DMS 273 (cell line): ENCODE data around the gene REEP3.
A peak's percentile ranks its signal among the peaks of the same experiment; 100 is the strongest.
"Not testable (repeated sequence)": the region's sequence is repeated elsewhere in the genome, so short reads cannot be mapped to it uniquely, and the experiment has no call there.

Source experiments
- DNase-seq: peaks from one replicate; lab custom pipeline; 2025; ENCODE audit not compliant: unreplicated experiment; lab: John Stamatoyannopoulos, UW

REEP3 gene

GRCh38 chr10:63661347-63661746 lies 140.1 kb downstream of the REEP3 start:
- DNase-seq = no peak

DNA sequence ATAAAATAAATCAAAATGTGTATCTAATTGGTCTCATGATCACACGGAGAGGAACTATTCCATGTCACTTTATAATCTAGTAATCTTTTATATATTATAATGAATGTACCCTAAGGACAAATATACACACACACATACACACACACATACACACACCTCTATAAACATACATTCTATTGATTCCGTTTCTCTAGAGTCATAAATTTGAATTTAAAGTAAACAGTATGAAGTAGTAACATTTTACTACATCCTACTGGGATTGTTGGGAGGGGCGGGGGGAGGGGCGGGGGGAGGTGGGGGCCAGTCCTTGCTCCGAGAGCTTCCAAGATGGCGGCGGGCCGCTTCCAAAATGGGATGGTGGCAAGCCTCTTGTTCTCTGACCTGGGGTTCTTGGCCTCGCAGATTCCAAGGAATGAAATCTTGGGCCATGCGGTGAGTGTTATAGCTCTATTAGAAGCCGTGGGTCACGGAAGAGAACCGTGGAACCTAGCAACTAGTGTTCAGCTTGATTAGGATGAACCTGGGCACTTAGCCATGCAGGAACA lies 143.2 kb downstream of the REEP3 start:
- DNase-seq = no peak

- DNase-seq = not testable (repeated sequence)
Measured at GRCh38 chr10:63665006-63665580, 143.9 kb downstream of the REEP3 start.

GRCh38 chr10:63665670-63666134 lies 144.5 kb downstream of the REEP3 start:
- no peak for DNase-seq

DNA sequence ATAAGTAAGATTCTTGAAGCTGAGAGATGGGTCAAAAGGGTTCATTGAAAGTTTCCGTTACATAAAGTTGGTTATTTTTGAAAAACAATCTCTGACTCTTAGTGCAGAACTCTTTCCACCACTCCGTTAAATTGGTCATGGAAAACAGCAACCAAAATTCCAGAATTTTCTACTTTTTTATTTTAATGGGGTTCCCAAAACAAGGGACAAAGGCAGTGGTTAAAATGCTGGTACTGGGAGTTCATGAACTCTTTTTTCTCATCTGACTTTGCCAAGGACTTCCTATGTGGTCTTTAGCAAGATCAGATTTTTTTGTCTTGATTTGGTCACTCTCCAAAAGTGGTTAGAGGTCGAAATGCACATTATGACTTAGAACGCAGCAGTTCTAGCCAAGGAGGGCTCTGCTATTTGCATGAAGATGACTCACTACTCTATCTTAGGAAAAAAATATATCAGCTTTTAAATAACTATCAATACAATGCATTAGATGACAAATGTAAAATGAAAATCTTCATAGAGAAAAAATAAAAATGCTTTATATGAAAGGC lies 145.7 kb downstream of the REEP3 start:
- DNase-seq = no peak

- DNase-seq = no peak
Measured at GRCh38 chr10:63667596-63668480, 146.6 kb downstream of the REEP3 start.

GRCh38 chr10:63670291-63670898 lies 149.2 kb downstream of the REEP3 start:
- DNase-seq = peak; percentile 76

DNA sequence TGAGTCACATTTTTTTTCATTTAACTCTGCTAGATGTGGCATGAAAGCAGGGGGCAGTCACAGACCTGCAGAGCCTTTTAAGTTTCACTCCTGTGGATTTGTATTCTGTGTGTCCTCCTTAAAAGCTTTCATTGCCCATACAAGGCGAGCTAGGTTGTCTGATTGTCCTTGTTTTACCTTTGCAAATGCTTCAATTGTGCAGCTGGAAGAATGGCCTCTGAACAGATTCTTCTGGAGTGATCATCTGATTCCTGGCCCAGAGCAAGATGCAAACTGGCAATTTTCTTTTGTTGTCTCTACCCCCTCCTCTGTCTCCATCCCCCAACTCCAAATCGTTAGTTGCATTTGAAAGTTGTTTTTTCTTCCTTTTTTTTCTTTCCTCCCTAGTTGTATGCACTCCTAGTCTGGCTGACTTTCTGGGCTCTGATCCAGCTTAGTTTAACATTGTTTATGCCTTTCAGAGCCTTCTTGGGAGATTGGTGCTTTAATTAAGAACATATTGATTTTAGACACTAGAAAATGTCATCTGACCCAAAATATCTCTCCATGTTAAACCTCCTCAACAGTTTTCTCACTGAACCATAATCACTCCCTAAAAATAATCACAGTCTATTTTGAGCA lies 150.2 kb downstream of the REEP3 start:
- DNase-seq = peak; percentile 61

DNA sequence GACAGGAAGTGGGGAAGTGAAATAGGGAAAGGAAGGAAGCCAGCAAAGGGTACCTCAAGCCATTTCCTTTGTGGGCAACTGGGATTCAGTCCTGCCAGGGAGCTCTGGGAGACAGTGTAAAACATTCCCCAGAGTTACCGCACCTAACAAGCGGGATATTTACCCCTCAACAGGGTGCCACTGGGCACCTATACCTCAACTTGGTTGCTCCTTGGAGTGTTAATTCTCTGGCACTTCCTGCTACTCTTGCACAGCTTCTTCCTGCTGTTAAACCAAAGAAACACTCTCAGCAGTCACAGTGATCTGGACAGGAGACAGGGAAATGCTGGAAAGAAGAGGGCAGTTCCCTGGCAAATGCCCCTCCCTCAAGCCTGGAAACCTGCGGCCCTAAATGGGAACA lies 151.3 kb downstream of the REEP3 start:
- DNase-seq = no peak

- no peak for DNase-seq
Measured at GRCh38 chr10:63673246-63673645, 152.0 kb downstream of the REEP3 start.

- DNase-seq = no peak
Measured at GRCh38 chr10:63673846-63674245, 152.6 kb downstream of the REEP3 start.
